ENCODE data around the gene MYOT. TPM values are rescaled to one million over a fixed set of nuclear protein-coding genes. Genes with fewer than 3 reads are reported as not detected.

Gene MYOT, protein sequence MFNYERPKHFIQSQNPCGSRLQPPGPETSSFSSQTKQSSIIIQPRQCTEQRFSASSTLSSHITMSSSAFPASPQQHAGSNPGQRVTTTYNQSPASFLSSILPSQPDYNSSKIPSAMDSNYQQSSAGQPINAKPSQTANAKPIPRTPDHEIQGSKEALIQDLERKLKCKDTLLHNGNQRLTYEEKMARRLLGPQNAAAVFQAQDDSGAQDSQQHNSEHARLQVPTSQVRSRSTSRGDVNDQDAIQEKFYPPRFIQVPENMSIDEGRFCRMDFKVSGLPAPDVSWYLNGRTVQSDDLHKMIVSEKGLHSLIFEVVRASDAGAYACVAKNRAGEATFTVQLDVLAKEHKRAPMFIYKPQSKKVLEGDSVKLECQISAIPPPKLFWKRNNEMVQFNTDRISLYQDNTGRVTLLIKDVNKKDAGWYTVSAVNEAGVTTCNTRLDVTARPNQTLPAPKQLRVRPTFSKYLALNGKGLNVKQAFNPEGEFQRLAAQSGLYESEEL
- total RNA-seq = not detected in 3 replicates

DNA sequence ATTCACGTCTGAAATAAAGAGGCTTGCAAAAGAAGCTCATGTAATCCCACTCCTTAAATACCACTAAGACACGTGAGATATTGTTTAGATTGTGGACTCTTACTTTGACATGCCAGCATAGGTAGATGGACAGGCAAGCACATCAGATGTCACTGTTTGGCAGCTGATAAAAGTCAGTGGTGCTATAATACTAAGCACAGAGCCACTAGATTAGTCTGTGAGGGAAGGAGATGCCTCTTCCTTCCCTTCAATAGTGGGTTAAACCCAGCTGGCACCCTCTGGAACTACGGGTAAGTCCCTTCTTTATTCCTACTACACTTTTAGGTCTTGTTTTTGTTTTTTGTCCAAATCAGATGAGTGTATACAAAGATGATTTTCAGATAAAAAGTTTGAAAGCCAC is at the start of gene MYOT:
Gene MYOT, plus strand, starts transcription at position 197 of the 400 bp plus-strand sequence. CDS start 2,792 bp downstream, outside the sequence.
- no peaks in the 10 kb centered on the region for H3K9me3 Mint-ChIP-seq
- no peak for TF ChIP-seq CTCF (IDR thresholded peaks at IDR 0.05; ENCODE audit: unreplicated experiment)

DNA sequence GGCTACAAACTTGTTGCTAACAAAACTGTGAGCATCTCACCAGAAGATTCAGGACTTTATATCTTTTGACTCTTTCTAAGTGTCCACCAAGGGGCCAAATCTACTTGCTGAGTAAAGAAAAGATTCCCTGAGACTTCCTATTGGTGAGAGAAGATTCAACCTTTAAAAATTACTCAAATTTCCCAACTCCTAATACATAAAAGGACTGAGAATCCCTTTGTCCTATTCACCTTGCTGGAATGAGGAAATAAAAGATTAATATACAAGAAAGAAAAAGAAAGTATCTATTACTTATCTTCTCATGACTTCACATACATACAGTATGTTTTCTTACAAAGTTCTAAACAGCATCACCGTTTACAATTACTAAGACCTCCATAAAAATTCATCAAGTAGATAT is 47.9 kb upstream of the MYOT start:
- peaks cover 14% of the 10 kb centered on the region for H3K4me1 Mint-ChIP-seq
- peaks cover 5% of the 10 kb centered on the region for H3K9me3 Mint-ChIP-seq
- no peak for TF ChIP-seq CTCF (IDR thresholded peaks at IDR 0.05; ENCODE audit: unreplicated experiment)
- H3K27me3 Mint-ChIP-seq (ENCODE audit: low read depth) = no peaks in the 10 kb centered on the region
- no peak overlapping the region for H3K4me3 Mint-ChIP-seq
- DNase-seq (ENCODE audit: low spot score in 2 of 2, unreplicated experiment in 2 of 2) = no peak
- no peaks in the 10 kb centered on the region for H3K36me3 Mint-ChIP-seq
- no peak overlapping the region for H3K27ac Mint-ChIP-seq

More for the DNA sequence above, at the start of gene MYOT:
- Mint-ChIP-seq H3K27ac (no peak within 1 kb of the TSS), H3K4me1 (no peaks in the 10 kb centered on the region), H3K36me3 (no peaks in the 10 kb centered on the region), H3K4me3 (no peak within 1 kb of the TSS), H3K27me3 (ENCODE audit: low read depth) (no peaks in the 10 kb centered on the region)
- DNase-seq (ENCODE audit: low spot score in 2 of 2, unreplicated experiment in 2 of 2) = no peak

DNA sequence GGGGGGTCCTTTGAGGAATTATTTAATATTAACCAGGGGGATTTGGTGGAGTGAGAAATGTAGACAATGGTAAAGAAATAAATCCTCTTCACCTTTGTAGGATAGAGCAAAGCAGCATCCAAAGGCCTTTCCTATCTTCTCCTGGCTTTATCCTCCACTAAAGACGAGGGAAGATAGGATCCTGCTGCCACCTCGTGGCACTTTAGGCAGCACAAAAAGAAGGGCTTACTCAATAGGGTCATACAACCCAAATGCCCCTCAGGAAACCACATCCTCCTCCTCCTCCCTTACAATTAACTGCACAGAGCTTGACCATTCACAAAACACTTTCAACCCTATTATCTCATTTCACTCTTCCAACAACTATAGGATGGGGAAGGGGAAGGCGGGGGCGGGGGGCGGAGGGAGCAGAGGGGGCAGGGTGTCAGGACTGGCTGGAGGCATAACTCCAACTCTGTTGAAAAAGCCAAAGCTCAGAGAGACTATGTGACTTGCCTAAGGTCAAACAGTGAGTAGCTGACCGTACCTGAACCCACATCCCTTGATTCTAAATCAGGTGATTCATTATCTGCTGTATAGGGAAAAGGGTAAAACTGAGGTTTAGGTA is 45.4 kb upstream of the MYOT start:
- Mint-ChIP-seq H3K27ac (no peak overlapping the region), H3K9me3 (peaks cover 20% of the 10 kb centered on the region), H3K27me3 (ENCODE audit: low read depth) (no peaks in the 10 kb centered on the region), H3K36me3 (peaks cover 6% of the 10 kb centered on the region), H3K4me1 (no peaks in the 10 kb centered on the region), H3K4me3 (no peak overlapping the region)
- no peak for TF ChIP-seq CTCF (IDR thresholded peaks at IDR 0.05; ENCODE audit: unreplicated experiment)
- DNase-seq (ENCODE audit: low spot score in 2 of 2, unreplicated experiment in 2 of 2) = peak in 1 of 2 experiments; percentile 47

GRCh38 chr5:137822984-137823383 is 44.7 kb upstream of the MYOT start:
- H3K27ac Mint-ChIP-seq = no peak overlapping the region

GRCh38 chr5:137825165-137825564 is 42.5 kb upstream of the MYOT start:
- Mint-ChIP-seq H3K9me3 (peaks cover 20% of the 10 kb centered on the region), H3K36me3 (peaks cover 6% of the 10 kb centered on the region), H3K27me3 (ENCODE audit: low read depth) (no peaks in the 10 kb centered on the region), H3K4me1 (peaks cover 2% of the 10 kb centered on the region), H3K4me3 (no peak overlapping the region), H3K27ac (no peak overlapping the region)
- DNase-seq (ENCODE audit: low spot score in 2 of 2, unreplicated experiment in 2 of 2) = no peak
- no peak for TF ChIP-seq CTCF (IDR thresholded peaks at IDR 0.05; ENCODE audit: unreplicated experiment)

More at GRCh38 chr5:137822984-137823383, 44.7 kb upstream of the MYOT start:
- TF ChIP-seq CTCF (IDR thresholded peaks at IDR 0.05; ENCODE audit: unreplicated experiment) = no peak
- H3K27me3 Mint-ChIP-seq (ENCODE audit: low read depth) = no peaks in the 10 kb centered on the region
- no peak for DNase-seq (ENCODE audit: low spot score in 2 of 2, unreplicated experiment in 2 of 2)
- H3K4me3 Mint-ChIP-seq = no peak overlapping the region
- no peaks in the 10 kb centered on the region for H3K4me1 Mint-ChIP-seq
- H3K36me3 Mint-ChIP-seq = peaks cover 6% of the 10 kb centered on the region
- peaks cover 20% of the 10 kb centered on the region for H3K9me3 Mint-ChIP-seq

Measured in mesothelial cell of epicardium (in vitro differentiated cells).